Muscle layer of colon (tissue), 2 donors: ENCODE data around the gene AFAP1L1.
A peak's percentile ranks its signal among the peaks of the same experiment; 100 is the strongest.

Experiments used
- H3K27ac ChIP-seq: one replicate; pipeline ENCODE4 v1.7.0; 2013; ENCODE audit warnings: low read depth, mild to moderate bottlenecking, low read length, moderate library complexity
- H3K27me3 ChIP-seq, 2 donors: one replicate each; pipeline ENCODE4 v1.7.0; 2013; ENCODE audit warnings: low read length in 2 of 2, mild to moderate bottlenecking in 2 of 2; ENCODE audit not compliant: insufficient read depth in 2 of 2, control insufficient read depth in 1 of 2
- H3K36me3 ChIP-seq: one replicate; pipeline ENCODE4 v1.7.0; 2013; ENCODE audit warnings: mild to moderate bottlenecking, low read length; ENCODE audit not compliant: insufficient read depth
- H3K4me1 ChIP-seq: one replicate; pipeline ENCODE4 v1.7.0; 2013; ENCODE audit warnings: mild to moderate bottlenecking, low read length; ENCODE audit not compliant: insufficient read depth
- H3K4me3 ChIP-seq, 2 donors: one replicate each; pipeline ENCODE4 v1.7.0; 2013; ENCODE audit warnings: low read length in 2 of 2, low read depth in 1 of 2, mild to moderate bottlenecking in 1 of 2, moderate library complexity in 1 of 2
- H3K9ac ChIP-seq: one replicate; pipeline ENCODE4 v1.7.0; 2013; ENCODE audit warnings: low read length
- H3K9me3 ChIP-seq: one replicate; pipeline ENCODE4 v1.7.0; 2013; ENCODE audit warnings: mild to moderate bottlenecking, low read length
- donor health status: abdominal sarcoma.
- donor health status: Adenocarcinoma of cecum.

AFAP1L1 gene

GRCh38 chr5:149271716-149272563 is at the start of gene AFAP1L1:
AFAP1L1 (plus strand) TSS chr5:149271859; CDS start chr5:149271969, 110 bp downstream.
- H3K9me3 ChIP-seq, result no peaks in the 10 kb centered on the region
- H3K36me3 ChIP-seq, result no peaks in the 10 kb centered on the region
- no peak within 1 kb of the TSS for H3K9ac ChIP-seq
- peak within 1 kb of the TSS; percentile 40 to 63 for H3K4me3 ChIP-seq
- H3K27ac ChIP-seq, result no peak within 1 kb of the TSS
- H3K27me3 ChIP-seq, result no peaks in the 10 kb centered on the region
- no peaks in the 10 kb centered on the region for H3K4me1 ChIP-seq

- H3K4me1 ChIP-seq, result peaks cover under 1% of the 10 kb centered on the region
- no peak overlapping the region for H3K9ac ChIP-seq
- H3K4me3 ChIP-seq, result no peak overlapping the region
- no peaks in the 10 kb centered on the region for H3K9me3 ChIP-seq
- no peaks in the 10 kb centered on the region for H3K36me3 ChIP-seq
- H3K27me3 ChIP-seq, result no peaks in the 10 kb centered on the region
- H3K27ac ChIP-seq, result no peak overlapping the region
Measured at GRCh38 chr5:149223081-149223848, 48.4 kb upstream of the AFAP1L1 start.

GRCh38 chr5:149224282-149224681 is 47.4 kb upstream of the AFAP1L1 start:
- Histone ChIP-seq H3K27me3 (no peaks in the 10 kb centered on the region), H3K36me3 (no peaks in the 10 kb centered on the region), H3K4me1 (peaks cover 6% of the 10 kb centered on the region), H3K9me3 (no peaks in the 10 kb centered on the region), H3K9ac (no peak overlapping the region), H3K27ac (no peak overlapping the region), H3K4me3 (no peak overlapping the region)

- Histone ChIP-seq H3K4me1 (peaks cover 11% of the 10 kb centered on the region), H3K36me3 (no peaks in the 10 kb centered on the region)
Measured at GRCh38 chr5:149227168-149227826, 44.4 kb upstream of the AFAP1L1 start.

GRCh38 chr5:149228618-149229297 is 42.9 kb upstream of the AFAP1L1 start:
- H3K9me3 ChIP-seq, result no peaks in the 10 kb centered on the region
- no peaks in the 10 kb centered on the region for H3K36me3 ChIP-seq
- peaks cover 11% of the 10 kb centered on the region for H3K4me1 ChIP-seq
- no peak overlapping the region for H3K4me3 ChIP-seq
- no peaks in the 10 kb centered on the region for H3K27me3 ChIP-seq
- H3K9ac ChIP-seq, result no peak overlapping the region
- no peak overlapping the region for H3K27ac ChIP-seq

More at GRCh38 chr5:149227168-149227826, 44.4 kb upstream of the AFAP1L1 start:
- no peak overlapping the region for H3K4me3 ChIP-seq
- H3K27me3 ChIP-seq, result no peaks in the 10 kb centered on the region
- no peaks in the 10 kb centered on the region for H3K9me3 ChIP-seq
- no peak overlapping the region for H3K9ac ChIP-seq
- H3K27ac ChIP-seq, result no peak overlapping the region

- H3K36me3 ChIP-seq, result no peaks in the 10 kb centered on the region
- no peak overlapping the region for H3K9ac ChIP-seq
- H3K4me3 ChIP-seq, result no peak overlapping the region
- no peaks in the 10 kb centered on the region for H3K9me3 ChIP-seq
- peaks cover 11% of the 10 kb centered on the region for H3K4me1 ChIP-seq
- no peak overlapping the region for H3K27ac ChIP-seq
- no peaks in the 10 kb centered on the region for H3K27me3 ChIP-seq
Measured at GRCh38 chr5:149229298-149229937, 42.2 kb upstream of the AFAP1L1 start.

GRCh38 chr5:149235841-149236240 is 35.8 kb upstream of the AFAP1L1 start:
- no peaks in the 10 kb centered on the region for H3K4me1 ChIP-seq
- H3K36me3 ChIP-seq, result no peaks in the 10 kb centered on the region
- no peaks in the 10 kb centered on the region for H3K27me3 ChIP-seq
- no peak overlapping the region for H3K9ac ChIP-seq
- H3K9me3 ChIP-seq, result no peaks in the 10 kb centered on the region
- H3K4me3 ChIP-seq, result no peak overlapping the region
- H3K27ac ChIP-seq, result no peak overlapping the region

- H3K9me3 ChIP-seq, result no peaks in the 10 kb centered on the region
- H3K4me3 ChIP-seq, result no peak overlapping the region
- no peak overlapping the region for H3K9ac ChIP-seq
- H3K4me1 ChIP-seq, result no peaks in the 10 kb centered on the region
- no peaks in the 10 kb centered on the region for H3K27me3 ChIP-seq
- H3K36me3 ChIP-seq, result no peaks in the 10 kb centered on the region
- no peak overlapping the region for H3K27ac ChIP-seq
Measured at GRCh38 chr5:149237662-149238061, 34.0 kb upstream of the AFAP1L1 start.

GRCh38 chr5:149238540-149238939 is 33.1 kb upstream of the AFAP1L1 start:
- no peak overlapping the region for H3K27ac ChIP-seq
- H3K36me3 ChIP-seq, result no peaks in the 10 kb centered on the region
- H3K9ac ChIP-seq, result no peak overlapping the region
- no peaks in the 10 kb centered on the region for H3K4me1 ChIP-seq
- H3K9me3 ChIP-seq, result no peaks in the 10 kb centered on the region
- no peaks in the 10 kb centered on the region for H3K27me3 ChIP-seq
- no peak overlapping the region for H3K4me3 ChIP-seq

- H3K27me3 ChIP-seq, result no peaks in the 10 kb centered on the region
- no peak overlapping the region for H3K9ac ChIP-seq
- H3K4me3 ChIP-seq, result no peak overlapping the region
- no peaks in the 10 kb centered on the region for H3K9me3 ChIP-seq
- no peaks in the 10 kb centered on the region for H3K36me3 ChIP-seq
- no peak overlapping the region for H3K27ac ChIP-seq
- H3K4me1 ChIP-seq, result no peaks in the 10 kb centered on the region
Measured at GRCh38 chr5:149239917-149240316, 31.7 kb upstream of the AFAP1L1 start.
